ENCODE data around the gene KLK12. TPM values are rescaled to one million over a fixed set of nuclear protein-coding genes. Genes with fewer than 3 reads are reported as not detected.

Gene KLK12
- total and polyA plus RNA-seq, 2 donors (not counting 1 experiment from before 2014, with no cell fraction given) = not detected

DNA sequence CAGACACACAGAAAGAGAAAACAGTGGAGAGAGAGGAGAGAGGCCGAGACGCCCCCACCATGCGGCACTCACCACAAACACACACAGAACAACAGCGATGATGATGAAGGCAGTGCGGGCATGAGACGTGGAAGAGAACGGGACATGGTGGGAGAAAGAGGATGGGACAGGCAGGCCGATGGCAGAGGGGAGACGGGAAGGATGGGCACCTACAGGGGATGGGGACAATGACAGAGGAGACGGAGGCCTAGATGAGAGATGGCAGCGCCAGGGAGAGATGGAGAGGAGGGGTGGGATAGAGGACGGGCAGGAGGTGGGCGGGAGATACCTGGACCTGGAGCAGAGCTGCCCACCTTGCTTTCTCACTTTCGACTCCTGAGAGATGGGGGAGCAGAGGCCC, 49.0 kb upstream of the KLK12 start:
- no peaks in the 10 kb centered on the region for H3K4me1 Mint-ChIP-seq
- H3K27me3 ChIP-seq (replicated peaks in 1 of 4; ENCODE audit: control extremely low read depth in 1 of 4, control insufficient read depth in 3 of 4, insufficient read depth in 4 of 4, low read length in 3 of 4) = no peaks in the 10 kb centered on the region
- POLR2A ChIA-PET = no interaction called here
- no peaks in the 10 kb centered on the region for H3K79me2 ChIP-seq (ENCODE audit: control insufficient read depth, insufficient read depth, low read length)
- peaks cover 13% of the 10 kb centered on the region for H3K27me3 Mint-ChIP-seq
- H3K4me3 ChIP-seq (ENCODE audit: control extremely low read depth in 1 of 5, extremely low read depth in 1 of 5, insufficient read depth in 1 of 5, low read depth in 2 of 5, low read length in 4 of 5) = no peak overlapping the region
- DNase-seq (no peak), ATAC-seq (ENCODE audit: low read depth) (no peak)
- no peaks in the 10 kb centered on the region for H3K9me3 ChIP-seq (ENCODE audit: control extremely low read depth in 1 of 3, control insufficient read depth in 2 of 3, insufficient read depth in 1 of 3, low read length in 2 of 3)
- H3K27ac Mint-ChIP-seq = no peak overlapping the region
- H3K9ac ChIP-seq (ENCODE audit: low read length) = no peak overlapping the region
- H3K4me1 ChIP-seq (ENCODE audit: control insufficient read depth in 2 of 2, insufficient read depth in 2 of 2, low read length in 2 of 2) = no peaks in the 10 kb centered on the region
- no peak overlapping the region for H3K4me3 Mint-ChIP-seq
- no peak for TF ChIP-seq EZH2 (IDR thresholded peaks at IDR 0.05; ENCODE audit: borderline replicate concordance, insufficient read depth, low read depth, low read length, poor library complexity, severe bottlenecking)
- TF ChIP-seq, protein P1, sequence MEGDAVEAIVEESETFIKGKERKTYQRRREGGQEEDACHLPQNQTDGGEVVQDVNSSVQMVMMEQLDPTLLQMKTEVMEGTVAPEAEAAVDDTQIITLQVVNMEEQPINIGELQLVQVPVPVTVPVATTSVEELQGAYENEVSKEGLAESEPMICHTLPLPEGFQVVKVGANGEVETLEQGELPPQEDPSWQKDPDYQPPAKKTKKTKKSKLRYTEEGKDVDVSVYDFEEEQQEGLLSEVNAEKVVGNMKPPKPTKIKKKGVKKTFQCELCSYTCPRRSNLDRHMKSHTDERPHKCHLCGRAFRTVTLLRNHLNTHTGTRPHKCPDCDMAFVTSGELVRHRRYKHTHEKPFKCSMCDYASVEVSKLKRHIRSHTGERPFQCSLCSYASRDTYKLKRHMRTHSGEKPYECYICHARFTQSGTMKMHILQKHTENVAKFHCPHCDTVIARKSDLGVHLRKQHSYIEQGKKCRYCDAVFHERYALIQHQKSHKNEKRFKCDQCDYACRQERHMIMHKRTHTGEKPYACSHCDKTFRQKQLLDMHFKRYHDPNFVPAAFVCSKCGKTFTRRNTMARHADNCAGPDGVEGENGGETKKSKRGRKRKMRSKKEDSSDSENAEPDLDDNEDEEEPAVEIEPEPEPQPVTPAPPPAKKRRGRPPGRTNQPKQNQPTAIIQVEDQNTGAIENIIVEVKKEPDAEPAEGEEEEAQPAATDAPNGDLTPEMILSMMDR (IDR thresholded peaks at IDR 0.05) = no peak
- H3K4me2 ChIP-seq (replicated peaks; ENCODE audit: low read depth, low read length, poor library complexity, severe bottlenecking) = no peak overlapping the region
- CTCF ChIA-PET = no interaction called here
- intact Hi-C loops (cut with micrococcal nuclease) = no loop called here
- no peaks in the 10 kb centered on the region for H3K9me3 Mint-ChIP-seq (ENCODE audit: insufficient read depth)
- no peaks in the 10 kb centered on the region for H4K20me1 ChIP-seq (ENCODE audit: control insufficient read depth, insufficient read depth, low read length, poor library complexity, severe bottlenecking)
- H3K36me3 ChIP-seq (replicated peaks in 1 of 2; ENCODE audit: control extremely low read depth in 1 of 2, control insufficient read depth in 1 of 2, extremely low read depth in 1 of 2, insufficient read depth in 2 of 2, low read length in 1 of 2) = no peaks in the 10 kb centered on the region
- WGBS (ENCODE audit: insufficient coverage) = 85% methylated on average over 10 of the region's 14 CpGs
- no peak overlapping the region for H3K27ac ChIP-seq (ENCODE audit: low read length in 2 of 2)
- H2AFZ ChIP-seq (ENCODE audit: insufficient read depth, low read depth, low read length, poor library complexity, severe bottlenecking) = no peak overlapping the region

DNA sequence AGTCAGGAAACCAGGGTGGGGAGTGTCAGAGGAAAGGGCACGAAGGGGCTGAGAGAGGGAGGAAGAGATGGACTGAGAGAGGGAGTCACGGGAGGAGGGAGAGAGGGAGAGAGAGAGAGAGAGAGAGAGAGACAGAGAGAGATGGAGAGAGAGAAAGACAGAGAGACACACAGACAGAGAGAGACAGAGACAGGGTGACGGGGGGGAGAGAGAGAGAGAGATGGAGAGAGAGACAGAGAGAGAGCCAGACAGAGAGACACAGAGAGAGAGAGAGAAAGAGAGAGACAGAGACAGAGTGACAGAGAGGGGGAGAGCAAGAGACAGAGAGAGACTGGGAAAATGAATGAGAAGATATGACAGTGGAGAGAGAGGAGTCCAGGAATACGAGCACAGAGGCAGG, 48.4 kb upstream of the KLK12 start:
- DNase-seq (no peak), ATAC-seq (ENCODE audit: low read depth) (no peak)
- POLR2A ChIA-PET = no interaction called here
- TF ChIP-seq, protein P1 (IDR thresholded peaks at IDR 0.05) = no peak
- Mint-ChIP-seq H3K27ac (no peak overlapping the region), H3K4me3 (no peak overlapping the region), H3K4me1 (no peaks in the 10 kb centered on the region), H3K27me3 (peaks cover 13% of the 10 kb centered on the region), H3K9me3 (ENCODE audit: insufficient read depth) (no peaks in the 10 kb centered on the region)
- Histone ChIP-seq H3K9me3 (ENCODE audit: control extremely low read depth in 1 of 3, control insufficient read depth in 2 of 3, insufficient read depth in 1 of 3, low read length in 2 of 3) (no peaks in the 10 kb centered on the region), H4K20me1 (ENCODE audit: control insufficient read depth, insufficient read depth, low read length, poor library complexity, severe bottlenecking) (no peaks in the 10 kb centered on the region), H3K27me3 (replicated peaks in 1 of 4; ENCODE audit: control extremely low read depth in 1 of 4, control insufficient read depth in 3 of 4, insufficient read depth in 4 of 4, low read length in 3 of 4) (no peaks in the 10 kb centered on the region), H3K4me1 (ENCODE audit: control insufficient read depth in 2 of 2, insufficient read depth in 2 of 2, low read length in 2 of 2) (no peaks in the 10 kb centered on the region), H3K27ac (ENCODE audit: low read length in 2 of 2) (no peak overlapping the region), H3K9ac (ENCODE audit: low read length) (no peak overlapping the region), H2AFZ (ENCODE audit: insufficient read depth, low read depth, low read length, poor library complexity, severe bottlenecking) (no peak overlapping the region), H3K36me3 (replicated peaks in 1 of 2; ENCODE audit: control extremely low read depth in 1 of 2, control insufficient read depth in 1 of 2, extremely low read depth in 1 of 2, insufficient read depth in 2 of 2, low read length in 1 of 2) (no peaks in the 10 kb centered on the region), H3K4me3 (ENCODE audit: control extremely low read depth in 1 of 5, extremely low read depth in 1 of 5, insufficient read depth in 1 of 5, low read depth in 2 of 5, low read length in 4 of 5) (no peak overlapping the region), H3K4me2 (replicated peaks; ENCODE audit: low read depth, low read length, poor library complexity, severe bottlenecking) (no peak overlapping the region), H3K79me2 (ENCODE audit: control insufficient read depth, insufficient read depth, low read length) (no peaks in the 10 kb centered on the region)
- WGBS (ENCODE audit: insufficient coverage) = 52% methylated on average over 4 of the region's 4 CpGs
- intact Hi-C loops (cut with micrococcal nuclease) = no loop called here
- CTCF ChIA-PET = no interaction called here
